Right lobe of liver (tissue), 4 donors: Measurements from ENCODE around the gene SPATA46.

Experiments used
- CTCF ChIP-seq, 4 donors: fragments of 200-600 bp in 3 of 4; fragments of 450-650 bp in 1 of 4; IDR thresholded peaks; one replicate each; pipeline versions ENCODE4 v1.5.1 to v1.8.0; 2016 to 2022; ENCODE audit warnings: antibody characterized with exemption in 4 of 4, mild to moderate bottlenecking in 2 of 4
- POLR2A ChIP-seq: fragments of 450-650 bp; IDR thresholded peaks from one replicate; pipeline ENCODE4 v1.6.1; 2017; ENCODE audit warnings: antibody characterized with exemption, mild to moderate bottlenecking
- donor health status: DM: no; HTN: no; CAD: no.
- donor health status: DM: no; HTN: no; CAD: no.
- donor health status: DM: no; HTN: yes; CAD: no.

GRCh38 chr1:162381383-162381782, 4.7 kb upstream of the SPATA46 start, which contains the start of gene C1orf226:
- TF ChIP-seq CTCF (IDR thresholded peaks at IDR 0.05): no peak
- TF ChIP-seq POLR2A: no peak
